Subcutaneous adipose tissue (tissue), 4 donors: ENCODE measurements around the gene CCDC124. TPM values are rescaled to one million over a fixed set of nuclear protein-coding genes. Genes with fewer than 3 reads are reported as not detected.

ENCODE experiments used
- CTCF ChIP-seq: fragments of 450-650 bp; IDR thresholded peaks from one replicate; pipeline ENCODE4 v1.5.1; 2016; ENCODE audit warnings: low read depth, mild to moderate bottlenecking, control low read depth, antibody characterized with exemption, moderate library complexity
- total RNA-seq, 4 donors: library from RNA; depleted of rRNA; stranded (reverse); fragments of >200 nt; gene quantifications; one replicate each; pipeline ENCODE4 v1.1.0, GENCODE V29; 2016

The CCDC124 gene
- 10 to 100 TPM; 33.4 to 54.3 (median 42.7) TPM for total RNA-seq

- no peak for TF ChIP-seq CTCF
Observed at GRCh38 chr19:17932485-17933338, at the start of gene CCDC124. TSS of gene CCDC124 (plus strand) at chr19:17933015. CDS start at chr19:17936421, 3,406 bp downstream.

- no peak for TF ChIP-seq CTCF
Observed at GRCh38 chr19:17883627-17884410, 49.0 kb upstream of the CCDC124 start.

GRCh38 chr19:17886515-17886914 lies 46.3 kb upstream of the CCDC124 start:
- TF ChIP-seq CTCF: no peak

GRCh38 chr19:17888260-17888659 lies 44.6 kb upstream of the CCDC124 start:
- TF ChIP-seq CTCF: no peak

- no peak for TF ChIP-seq CTCF
Observed at GRCh38 chr19:17889609-17890214, 43.1 kb upstream of the CCDC124 start.

- no peak for TF ChIP-seq CTCF
Observed at GRCh38 chr19:17893766-17894165, 39.0 kb upstream of the CCDC124 start.

- no peak for TF ChIP-seq CTCF
Observed at GRCh38 chr19:17902701-17903100, 30.1 kb upstream of the CCDC124 start.
